Measurements from ENCODE around the gene SSBP2.

Gene SSBP2

GRCh38 chr5:81575924-81576323 is 175.0 kb downstream of the SSBP2 start:
- no peak for DNase-seq

GRCh38 chr5:81572201-81572600 is 178.7 kb downstream of the SSBP2 start:
- DNase-seq = no peak

DNA sequence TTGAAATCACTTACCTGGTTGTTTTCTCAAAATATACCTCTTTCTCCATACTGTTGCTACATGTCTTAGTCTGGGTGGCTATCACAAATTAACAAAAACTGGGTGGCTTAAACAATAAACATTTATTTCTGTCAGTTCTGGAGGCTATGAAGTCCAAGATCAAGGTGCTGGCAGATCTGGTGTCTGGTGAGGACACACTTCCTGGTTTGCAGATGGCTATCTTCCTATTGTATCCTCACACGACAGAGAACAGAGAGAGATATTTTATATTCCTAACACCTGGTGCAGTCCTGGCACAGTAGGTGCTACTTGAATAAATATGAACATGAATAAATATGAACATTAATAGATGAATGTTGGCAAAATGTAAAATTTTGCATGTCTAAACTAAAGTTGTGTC is 192.7 kb downstream of the SSBP2 start:
- no peak for DNase-seq

DNA sequence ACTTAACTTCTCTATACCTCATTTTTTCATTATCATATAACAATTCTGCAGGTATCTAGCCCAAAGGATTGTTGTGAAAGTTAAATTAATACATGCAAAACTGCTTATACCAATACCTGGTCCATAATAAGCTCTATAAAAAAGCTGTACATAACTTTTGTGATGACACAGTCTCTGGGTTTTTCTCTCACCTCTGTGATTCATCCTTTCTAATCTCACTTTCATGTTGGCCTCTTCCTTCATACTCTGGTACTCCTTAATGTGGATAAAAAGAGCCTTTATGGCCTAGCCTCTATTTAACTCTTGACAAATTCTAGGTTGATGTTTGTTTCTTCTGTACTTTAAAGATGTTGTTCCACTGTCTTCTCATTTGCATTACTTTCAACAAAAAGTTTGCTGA is 194.1 kb downstream of the SSBP2 start:
- DNase-seq = no peak

- no peak for DNase-seq
These were observed 195.0 kb downstream of the SSBP2 start for GRCh38 chr5:81555865-81556264.

GRCh38 chr5:81554647-81555046 is 196.2 kb downstream of the SSBP2 start:
- no peak for DNase-seq

GRCh38 chr5:81553567-81554212 is 197.2 kb downstream of the SSBP2 start:
- DNase-seq = no peak

DNA sequence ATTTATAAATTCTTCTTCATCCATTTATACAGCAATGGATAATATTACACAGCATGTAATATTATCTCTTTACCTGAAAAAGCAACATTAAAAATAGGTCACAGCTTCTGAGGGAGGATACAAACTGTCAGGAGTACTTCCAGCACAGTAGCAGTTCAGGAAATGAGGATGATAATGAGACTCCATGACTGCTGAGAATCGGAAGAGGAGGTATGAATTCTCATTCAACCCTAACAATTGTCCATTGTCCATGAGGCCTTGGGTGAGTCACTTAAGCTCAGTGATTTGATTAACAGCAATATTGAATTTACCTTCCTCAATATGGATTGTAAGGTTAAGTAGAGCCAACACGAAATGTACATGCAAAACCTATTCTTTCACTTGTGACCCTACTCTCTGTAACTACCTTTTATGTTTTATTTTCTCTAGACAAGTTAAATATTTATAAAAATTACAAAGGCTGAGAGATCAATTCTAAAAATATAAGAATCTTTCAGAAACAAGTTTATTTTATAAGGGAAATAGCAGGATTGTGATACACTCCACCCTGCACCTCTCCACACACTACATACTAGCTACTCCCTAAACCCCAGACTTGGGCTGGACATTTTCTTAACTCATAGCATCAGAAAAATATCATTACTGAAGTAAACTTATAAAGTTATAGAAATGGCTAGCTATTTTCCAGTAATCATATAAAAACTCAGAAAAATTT is 197.9 kb downstream of the SSBP2 start:
- DNase-seq = no peak

GRCh38 chr5:81549123-81549522 is 201.8 kb downstream of the SSBP2 start:
- DNase-seq = no peak

DNA sequence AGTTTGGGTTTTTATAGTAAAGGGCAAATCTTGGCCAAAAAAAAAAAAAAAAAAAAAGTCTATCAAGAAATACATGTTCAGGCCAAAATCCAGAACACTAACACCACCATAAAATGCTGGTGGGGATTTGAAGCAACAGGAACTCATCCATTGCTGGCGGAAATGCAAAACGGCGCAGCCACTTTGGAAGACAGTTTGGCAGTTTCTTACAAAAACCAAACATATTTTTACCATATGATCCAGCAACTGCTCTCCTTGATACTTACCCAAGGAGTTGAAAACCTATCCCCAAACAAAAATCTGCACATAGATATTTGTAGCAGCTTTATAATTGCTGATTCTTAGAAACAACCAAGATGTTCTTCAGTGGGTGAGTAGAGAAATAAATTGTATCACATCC is 203.9 kb downstream of the SSBP2 start:
- DNase-seq = no peak

DNA sequence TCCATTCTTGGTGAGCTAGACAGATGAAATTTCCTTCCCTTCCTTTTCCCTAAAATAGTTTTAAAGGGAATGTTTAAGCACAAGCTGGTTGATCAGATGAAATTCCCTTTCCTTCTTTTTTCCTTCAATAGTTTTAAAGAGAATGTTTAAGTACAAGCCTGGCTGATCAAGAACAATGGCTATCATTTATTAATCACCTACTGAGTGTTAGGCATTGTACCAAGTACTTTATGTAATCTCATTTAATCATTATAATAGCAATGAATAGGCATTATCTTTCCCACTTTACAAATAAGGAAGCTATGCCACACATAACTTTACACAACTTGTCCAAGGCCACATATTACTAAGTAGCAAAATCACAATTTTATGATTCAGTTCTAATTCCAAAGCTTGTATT is 205.0 kb downstream of the SSBP2 start:
- DNase-seq = no peak

- DNase-seq = no peak
These were observed 206.4 kb downstream of the SSBP2 start for GRCh38 chr5:81544351-81545018.

DNA sequence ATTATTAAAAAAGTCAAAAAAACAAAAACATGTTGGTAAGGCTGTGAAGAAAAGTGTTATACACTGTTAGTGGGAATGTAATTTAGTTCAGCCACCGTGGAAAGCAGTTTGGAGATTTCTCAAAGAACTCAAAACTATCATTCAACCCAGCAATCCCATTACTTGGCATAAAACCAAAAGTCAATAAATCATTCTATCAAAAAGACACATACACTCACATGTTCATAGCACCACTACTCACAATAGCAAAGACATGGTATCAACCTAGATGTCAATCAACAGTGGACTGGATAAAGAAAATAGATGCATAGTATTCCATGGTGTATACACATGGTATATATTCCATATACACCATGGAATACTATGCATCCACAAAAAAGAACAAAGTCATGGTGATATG is 208.7 kb downstream of the SSBP2 start:
- no peak for DNase-seq

GRCh38 chr5:81537905-81538547 is 212.9 kb downstream of the SSBP2 start:
- DNase-seq = no peak

DNA sequence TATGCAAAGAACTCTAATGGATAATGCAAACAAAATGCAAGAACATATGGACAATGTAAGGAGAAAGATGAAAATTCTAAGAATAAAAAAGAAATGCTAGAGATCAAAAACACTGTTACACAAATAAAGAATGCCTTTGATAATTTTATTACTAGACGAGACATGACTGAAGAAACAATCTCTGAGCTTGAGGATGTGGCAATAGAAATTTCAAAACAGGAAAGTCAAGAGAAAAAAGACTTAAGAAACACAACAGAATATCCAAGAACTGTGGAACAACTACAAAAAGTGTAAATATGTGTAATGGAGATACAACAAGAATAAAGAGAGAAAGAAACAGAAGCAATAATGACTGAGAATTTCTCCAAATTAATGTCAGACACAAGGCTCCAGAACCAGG is 216.5 kb downstream of the SSBP2 start:
- no peak for DNase-seq

DNA sequence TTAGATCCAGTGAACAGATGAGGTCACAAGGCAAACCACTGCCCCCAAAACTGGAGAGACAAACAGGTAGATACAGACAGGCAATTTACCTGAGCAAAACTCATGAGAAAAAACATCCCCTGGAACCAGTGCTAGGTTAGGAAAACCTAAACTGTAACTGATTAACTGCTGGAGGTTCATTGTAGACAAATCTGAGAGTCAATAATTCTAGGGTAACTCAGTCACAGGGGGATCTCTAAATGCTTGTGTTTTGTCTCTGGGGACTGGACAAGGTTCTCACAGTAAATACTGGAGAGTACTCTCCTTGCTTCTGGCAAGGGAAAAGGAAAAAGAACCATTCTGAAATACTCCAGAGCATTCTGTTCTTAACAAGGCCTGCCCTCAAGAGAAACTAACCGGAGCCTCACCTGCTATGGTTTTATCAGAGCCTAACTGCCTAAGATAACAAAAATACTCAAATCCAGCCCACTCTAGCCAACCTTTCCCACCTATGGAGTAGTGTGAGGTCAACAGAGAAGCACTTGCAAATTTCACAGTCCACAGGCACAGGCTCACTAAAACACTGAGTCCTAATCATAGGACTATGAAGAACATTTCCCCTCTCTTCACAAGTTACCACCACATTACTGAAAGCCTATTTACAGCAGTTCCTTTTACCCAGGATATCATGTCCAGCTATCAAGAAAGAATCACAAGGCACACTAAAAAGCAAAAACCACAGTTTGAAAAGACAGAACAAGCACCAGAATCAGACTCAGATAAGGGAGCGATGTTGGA is 217.1 kb downstream of the SSBP2 start:
- DNase-seq = no peak

- no peak for DNase-seq
These were observed 220.0 kb downstream of the SSBP2 start for GRCh38 chr5:81530919-81531318.

DNA sequence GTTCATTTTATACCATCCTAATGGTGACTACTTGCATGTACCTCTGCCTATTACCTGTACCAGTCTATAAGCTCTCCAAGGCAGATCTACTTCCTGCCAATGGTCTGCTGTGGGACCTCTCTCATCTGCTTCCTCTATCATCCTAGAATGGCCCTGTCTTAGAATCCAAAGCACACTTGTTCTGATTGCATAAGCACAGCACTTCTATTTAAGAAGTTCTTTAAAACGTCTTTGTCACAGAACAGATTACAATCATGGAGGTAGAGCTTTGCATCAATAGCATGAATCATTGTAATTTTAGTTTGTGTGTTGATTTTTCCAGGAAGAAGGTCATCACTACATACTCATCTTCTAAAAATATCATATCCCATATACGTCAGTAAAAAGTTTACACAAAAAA is 225.2 kb downstream of the SSBP2 start:
- no peak for DNase-seq

DNA sequence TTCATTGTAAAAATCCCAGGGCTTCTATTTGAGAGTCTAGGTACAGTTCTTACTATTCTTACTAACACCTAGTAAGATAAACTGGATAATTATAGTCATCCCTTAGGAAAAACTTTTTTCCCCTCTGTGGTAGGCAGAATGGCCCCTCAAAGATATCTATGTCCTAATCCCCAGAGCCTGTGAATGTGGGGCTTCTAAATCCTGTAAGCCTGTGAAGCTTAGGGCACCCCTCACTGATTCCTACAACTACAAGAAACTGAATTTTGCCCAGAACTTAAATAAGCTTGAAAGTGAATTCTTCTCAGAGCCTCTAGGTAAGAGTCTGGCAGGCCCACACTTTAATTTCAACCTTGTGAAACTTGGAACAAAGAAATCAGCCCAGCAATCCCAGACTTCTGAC is 226.9 kb downstream of the SSBP2 start:
- DNase-seq = no peak

DNA sequence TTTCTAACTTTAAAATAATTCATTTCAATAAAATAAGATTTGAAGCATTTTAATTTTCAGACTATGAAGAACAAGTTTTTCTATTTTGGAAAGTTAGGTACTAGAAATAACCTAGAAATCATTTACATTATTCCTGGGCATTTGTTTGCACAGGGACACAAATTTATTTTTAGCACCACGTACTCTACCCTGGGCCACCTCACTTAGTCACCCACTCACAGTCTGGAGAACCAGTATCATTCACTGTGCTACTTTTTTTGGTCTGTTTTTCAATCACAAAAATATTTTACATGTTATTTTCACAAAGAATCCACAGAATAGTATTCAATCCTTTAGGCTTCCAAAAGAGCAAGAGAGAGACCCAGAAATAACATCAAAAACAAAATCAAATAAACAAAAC is 228.3 kb downstream of the SSBP2 start:
- no peak for DNase-seq

DNA sequence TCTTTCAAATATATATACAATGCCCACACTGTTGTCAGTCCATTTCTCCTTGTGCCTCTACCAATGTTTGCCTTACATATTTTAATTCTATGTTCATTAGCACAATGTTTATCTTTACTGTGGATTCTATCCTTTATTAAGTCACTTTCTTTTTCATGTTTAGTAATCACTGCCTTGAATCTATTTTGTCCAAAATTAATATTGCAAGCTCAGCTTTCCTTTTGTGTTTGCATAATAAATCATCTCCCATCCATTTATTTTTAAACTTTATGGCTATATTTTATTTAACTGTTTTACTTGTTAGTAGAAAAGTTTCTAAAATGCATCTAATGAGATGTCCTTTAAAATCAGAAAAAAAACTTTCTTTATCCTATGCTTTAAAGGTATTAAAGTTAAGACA is 230.1 kb downstream of the SSBP2 start:
- no peak for DNase-seq

DNA sequence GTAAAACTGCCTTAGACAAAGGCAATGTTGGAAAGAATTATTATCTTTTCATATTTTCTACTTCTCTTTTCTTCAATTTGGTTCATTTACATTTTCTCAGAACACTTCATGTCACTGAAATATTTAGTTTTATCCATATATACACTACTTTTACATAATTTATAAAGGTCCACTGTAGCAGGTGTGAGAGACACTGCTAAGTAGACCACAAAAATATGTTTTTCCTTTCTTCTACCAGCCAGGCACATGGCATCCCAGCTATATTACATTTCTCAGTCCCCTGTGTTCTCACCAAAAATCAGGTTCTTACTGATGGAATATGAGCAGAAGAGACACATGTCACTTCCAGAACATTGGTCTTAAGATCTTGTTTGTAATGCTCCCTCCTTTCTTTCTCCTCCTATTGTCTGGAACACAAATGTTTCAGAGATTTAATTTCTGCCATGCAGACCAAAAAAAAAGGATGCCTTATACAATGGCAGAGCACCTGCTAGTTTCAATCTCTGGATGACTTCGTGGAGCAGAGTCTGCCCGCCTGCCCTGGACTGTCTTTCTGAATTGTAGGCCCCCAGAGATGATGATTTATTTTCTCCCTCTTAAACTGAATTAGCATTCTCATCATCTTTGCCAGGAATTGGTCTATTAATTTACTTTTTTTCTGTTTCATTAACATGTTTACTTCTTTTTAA is 231.5 kb downstream of the SSBP2 start:
- DNase-seq = no peak

All from GOT3 (cell line).